ENCODE data around the gene ASTN1. TPM values are rescaled to one million over a fixed set of nuclear protein-coding genes. Genes with fewer than 3 reads are reported as not detected.
"Not testable (repeated sequence)": the region's sequence is repeated elsewhere in the genome, so short reads cannot be mapped to it uniquely, and the experiment has no call there.

The ASTN1 gene
- total RNA-seq, 1 donor from 2014 or later: not detected

- Mint-ChIP-seq H3K27ac (no peak overlapping the region), H3K4me1 (ENCODE audit: low read depth) (no peaks in the 10 kb centered on the region), H3K36me3 (ENCODE audit: low read depth) (no peaks in the 10 kb centered on the region), H3K27me3 (ENCODE audit: low read depth) (no peaks in the 10 kb centered on the region), H3K9me3 (no peaks in the 10 kb centered on the region), H3K4me3 (ENCODE audit: low read depth) (no peak overlapping the region)
- DNase-seq (ENCODE audit: low spot score): no peak
- intact Hi-C loops (cut with micrococcal nuclease): no loop called here
These were observed 86.6 kb downstream of the ASTN1 start for GRCh38 chr1:177077734-177078499.

GRCh38 chr1:177077006-177077405 lies 87.5 kb downstream of the ASTN1 start:
- Mint-ChIP-seq H3K27me3 (ENCODE audit: low read depth) (no peaks in the 10 kb centered on the region), H3K27ac (no peak overlapping the region), H3K9me3 (no peaks in the 10 kb centered on the region), H3K4me1 (ENCODE audit: low read depth) (no peaks in the 10 kb centered on the region), H3K36me3 (ENCODE audit: low read depth) (no peaks in the 10 kb centered on the region), H3K4me3 (ENCODE audit: low read depth) (no peak overlapping the region)
- DNase-seq (ENCODE audit: low spot score): no peak
- intact Hi-C loops (cut with micrococcal nuclease): no loop called here

GRCh38 chr1:177074811-177075210 lies 89.7 kb downstream of the ASTN1 start:
- H3K36me3 Mint-ChIP-seq (ENCODE audit: low read depth); H3K27me3 Mint-ChIP-seq (ENCODE audit: low read depth); H3K9me3 Mint-ChIP-seq; H3K27ac Mint-ChIP-seq; intact Hi-C loops (cut with micrococcal nuclease); H3K4me1 Mint-ChIP-seq (ENCODE audit: low read depth); DNase-seq (ENCODE audit: low spot score); H3K4me3 Mint-ChIP-seq (ENCODE audit: low read depth): not testable (repeated sequence)

- DNase-seq (ENCODE audit: low spot score): no peak
- no peaks in the 10 kb centered on the region for H3K4me1 Mint-ChIP-seq (ENCODE audit: low read depth)
- H3K36me3 Mint-ChIP-seq (ENCODE audit: low read depth): no peaks in the 10 kb centered on the region
- H3K27me3 Mint-ChIP-seq (ENCODE audit: low read depth): no peaks in the 10 kb centered on the region
- no peaks in the 10 kb centered on the region for H3K9me3 Mint-ChIP-seq
- intact Hi-C loops (cut with micrococcal nuclease): no loop called here
- no peak overlapping the region for H3K27ac Mint-ChIP-seq
- H3K4me3 Mint-ChIP-seq (ENCODE audit: low read depth): no peak overlapping the region
These were observed 95.0 kb downstream of the ASTN1 start for GRCh38 chr1:177069490-177069889.

- intact Hi-C loops (cut with micrococcal nuclease): no loop called here
- no peaks in the 10 kb centered on the region for H3K27me3 Mint-ChIP-seq (ENCODE audit: low read depth)
These were observed 96.6 kb downstream of the ASTN1 start for GRCh38 chr1:177067752-177068410.

GRCh38 chr1:177065430-177065829 lies 99.1 kb downstream of the ASTN1 start:
- DNase-seq (ENCODE audit: low spot score): no peak
- no peak overlapping the region for H3K4me3 Mint-ChIP-seq (ENCODE audit: low read depth)
- H3K27me3 Mint-ChIP-seq (ENCODE audit: low read depth): no peaks in the 10 kb centered on the region
- no peaks in the 10 kb centered on the region for H3K4me1 Mint-ChIP-seq (ENCODE audit: low read depth)
- no peaks in the 10 kb centered on the region for H3K36me3 Mint-ChIP-seq (ENCODE audit: low read depth)
- intact Hi-C loops (cut with micrococcal nuclease): no loop called here
- H3K9me3 Mint-ChIP-seq: no peaks in the 10 kb centered on the region
- no peak overlapping the region for H3K27ac Mint-ChIP-seq

More at GRCh38 chr1:177067752-177068410, 96.6 kb downstream of the ASTN1 start:
- H3K4me1 Mint-ChIP-seq (ENCODE audit: low read depth): no peaks in the 10 kb centered on the region
- H3K4me3 Mint-ChIP-seq (ENCODE audit: low read depth): no peak overlapping the region
- H3K27ac Mint-ChIP-seq: no peak overlapping the region
- no peak for DNase-seq (ENCODE audit: low spot score)
- no peaks in the 10 kb centered on the region for H3K9me3 Mint-ChIP-seq
- H3K36me3 Mint-ChIP-seq (ENCODE audit: low read depth): no peaks in the 10 kb centered on the region

- H3K4me3 Mint-ChIP-seq (ENCODE audit: low read depth): no peak overlapping the region
- H3K27ac Mint-ChIP-seq: no peak overlapping the region
- DNase-seq (ENCODE audit: low spot score): no peak
- H3K9me3 Mint-ChIP-seq: no peaks in the 10 kb centered on the region
- intact Hi-C loops (cut with micrococcal nuclease): no loop called here
- H3K4me1 Mint-ChIP-seq (ENCODE audit: low read depth): no peaks in the 10 kb centered on the region
- no peaks in the 10 kb centered on the region for H3K36me3 Mint-ChIP-seq (ENCODE audit: low read depth)
- H3K27me3 Mint-ChIP-seq (ENCODE audit: low read depth): no peaks in the 10 kb centered on the region
These were observed 100.9 kb downstream of the ASTN1 start for GRCh38 chr1:177063648-177064047.

- Mint-ChIP-seq H3K4me1 (ENCODE audit: low read depth) (no peaks in the 10 kb centered on the region), H3K27ac (no peak overlapping the region), H3K36me3 (ENCODE audit: low read depth) (no peaks in the 10 kb centered on the region), H3K9me3 (no peaks in the 10 kb centered on the region), H3K27me3 (ENCODE audit: low read depth) (no peaks in the 10 kb centered on the region), H3K4me3 (ENCODE audit: low read depth) (no peak overlapping the region)
- no peak for DNase-seq (ENCODE audit: low spot score)
- intact Hi-C loops (cut with micrococcal nuclease): no loop called here
These were observed 110.0 kb downstream of the ASTN1 start for GRCh38 chr1:177054542-177054941.

- H3K36me3 Mint-ChIP-seq (ENCODE audit: low read depth): no peaks in the 10 kb centered on the region
- no peaks in the 10 kb centered on the region for H3K27me3 Mint-ChIP-seq (ENCODE audit: low read depth)
- no peak for DNase-seq (ENCODE audit: low spot score)
- H3K4me1 Mint-ChIP-seq (ENCODE audit: low read depth): no peaks in the 10 kb centered on the region
- intact Hi-C loops (cut with micrococcal nuclease): no loop called here
- no peaks in the 10 kb centered on the region for H3K9me3 Mint-ChIP-seq
- H3K27ac Mint-ChIP-seq: no peak overlapping the region
- no peak overlapping the region for H3K4me3 Mint-ChIP-seq (ENCODE audit: low read depth)
These were observed 110.9 kb downstream of the ASTN1 start for GRCh38 chr1:177053648-177054047.

GRCh38 chr1:177048314-177049069 lies 116.0 kb downstream of the ASTN1 start:
- Mint-ChIP-seq H3K27me3 (ENCODE audit: low read depth) (no peaks in the 10 kb centered on the region), H3K27ac (no peak overlapping the region), H3K36me3 (ENCODE audit: low read depth) (no peaks in the 10 kb centered on the region), H3K4me3 (ENCODE audit: low read depth) (no peak overlapping the region), H3K9me3 (no peaks in the 10 kb centered on the region), H3K4me1 (ENCODE audit: low read depth) (no peaks in the 10 kb centered on the region)
- no peak for DNase-seq (ENCODE audit: low spot score)
- intact Hi-C loops (cut with micrococcal nuclease): no loop called here

- DNase-seq (ENCODE audit: low spot score): no peak
- no peaks in the 10 kb centered on the region for H3K9me3 Mint-ChIP-seq
- intact Hi-C loops (cut with micrococcal nuclease): no loop called here
- H3K27me3 Mint-ChIP-seq (ENCODE audit: low read depth): no peaks in the 10 kb centered on the region
- H3K27ac Mint-ChIP-seq: no peak overlapping the region
- H3K4me1 Mint-ChIP-seq (ENCODE audit: low read depth): no peaks in the 10 kb centered on the region
- no peak overlapping the region for H3K4me3 Mint-ChIP-seq (ENCODE audit: low read depth)
- H3K36me3 Mint-ChIP-seq (ENCODE audit: low read depth): no peaks in the 10 kb centered on the region
These were observed 119.4 kb downstream of the ASTN1 start for GRCh38 chr1:177045151-177045550.

GRCh38 chr1:177044390-177044789 lies 120.1 kb downstream of the ASTN1 start:
- Mint-ChIP-seq H3K36me3 (ENCODE audit: low read depth) (no peaks in the 10 kb centered on the region), H3K4me1 (ENCODE audit: low read depth) (no peaks in the 10 kb centered on the region)
- intact Hi-C loops (cut with micrococcal nuclease): no loop called here

GRCh38 chr1:177043597-177043996 lies 120.9 kb downstream of the ASTN1 start:
- DNase-seq (ENCODE audit: low spot score): no peak
- Mint-ChIP-seq H3K36me3 (ENCODE audit: low read depth) (no peaks in the 10 kb centered on the region), H3K27me3 (ENCODE audit: low read depth) (no peaks in the 10 kb centered on the region), H3K4me1 (ENCODE audit: low read depth) (no peaks in the 10 kb centered on the region), H3K4me3 (ENCODE audit: low read depth) (no peak overlapping the region), H3K27ac (no peak overlapping the region), H3K9me3 (no peaks in the 10 kb centered on the region)
- intact Hi-C loops (cut with micrococcal nuclease): no loop called here

More at GRCh38 chr1:177044390-177044789, 120.1 kb downstream of the ASTN1 start:
- Mint-ChIP-seq H3K27ac (no peak overlapping the region), H3K9me3 (no peaks in the 10 kb centered on the region), H3K27me3 (ENCODE audit: low read depth) (no peaks in the 10 kb centered on the region), H3K4me3 (ENCODE audit: low read depth) (no peak overlapping the region)
- no peak for DNase-seq (ENCODE audit: low spot score)
